HCT116 (cell line): Measurements from ENCODE around the gene SSH2. TPM values are rescaled to one million over a fixed set of nuclear protein-coding genes. Genes with fewer than 3 reads are reported as not detected.

ENCODE experiments used
- ATAC-seq: fragments of 200-7000 bp; cut with Tn5 transposase; 2 replicates; pipeline ENCODE4 v1.9.1; 2020; ENCODE audit warnings: mild to moderate bottlenecking, moderate library complexity
- BruUV-seq: library from RNA; stranded (reverse); fragments of 400-500 nt; replicated peaks from 2 replicates; lab custom pipeline; 2021; lab: Mats Ljungman, UMichigan
- CTCF ChIA-PET: fragments of 300-600 bp; sonication (Branson Sonifier 250); formaldehyde crosslinking; loops from one replicate; lab custom pipeline; 2021; ENCODE audit warnings: antibody characterized with exemption; lab: Charles Lee
- POLR2A ChIA-PET: fragments of 300-600, 350-600 bp; sonication (Branson Sonifier 250); formaldehyde crosslinking; loops from one replicate; lab custom pipeline; 2021; ENCODE audit warnings: antibody characterized with exemption; lab: Charles Lee
- RAD21 ChIA-PET, 2 experiments: fragments of 300-600 bp; sonication (Branson Sonifier 250); formaldehyde crosslinking; loops; one replicate each; lab custom pipeline; 2023; ENCODE audit warnings: low total read pairs in 2 of 2; ENCODE audit not compliant: uncharacterized antibody in 2 of 2, unreplicated experiment in 2 of 2, low non-redundant PET in 1 of 2; lab: Charles Lee
- DNase-seq: peaks from one replicate; pipeline ENCODE4 v3.0.0-alpha.2; 2010; ENCODE audit warnings: low read depth, low spot score
- H2AFZ ChIP-seq: fragments of 200-600 bp; shearing (Covaris generic), sonication (generic); 2 replicates; pipeline ENCODE4 v1.6.1; 2017; ENCODE audit warnings: low read depth, mixed run types, mixed read lengths, antibody characterized with exemption, low read length; ENCODE audit not compliant: poor library complexity, severe bottlenecking
- H3K27ac ChIP-seq: 2 replicates; pipeline ENCODE4 v1.5.1; 2012; ENCODE audit warnings: low read depth, low read length
- H3K27me3 ChIP-seq: fragments of 200-600 bp; sonication (generic); 2 replicates; pipeline ENCODE4 v1.6.1; 2016; ENCODE audit warnings: mixed run types, low read length, mixed read lengths; ENCODE audit not compliant: insufficient read depth
- H3K36me3 ChIP-seq, 2 experiments: fragments of 200-500 bp in 1 of 2; fragments of 200-600 bp in 1 of 2; sonication (Bioruptor generic) in 1 of 2; sonication (generic) in 1 of 2; 2 replicates each; pipeline versions ENCODE4 v1.5.1 to v1.6.1; 2014 to 2016; ENCODE audit warnings: low read length in 2 of 2, inconsistent platforms in 1 of 2, mixed read lengths in 1 of 2, mixed run types in 1 of 2; ENCODE audit not compliant: insufficient read depth in 2 of 2, control insufficient read depth in 1 of 2
- H3K4me1 ChIP-seq, 2 experiments: fragments of 200-600 bp in 1 of 2; sonication (generic) in 1 of 2; 2 replicates each; pipeline versions ENCODE4 v1.5.1 to v1.6.1; 2012 to 2017; ENCODE audit warnings: low read length in 2 of 2, inconsistent platforms in 1 of 2, mild to moderate bottlenecking in 1 of 2, mixed read lengths in 1 of 2, mixed run types in 1 of 2, moderate library complexity in 1 of 2; ENCODE audit not compliant: insufficient read depth in 2 of 2, control insufficient read depth in 1 of 2
- H3K4me2 ChIP-seq: fragments of 200-600 bp; sonication (generic); 2 replicates; pipeline ENCODE4 v1.6.1; 2017; ENCODE audit warnings: mixed run types, low read length, mixed read lengths
- H3K4me3 ChIP-seq, 2 experiments: fragments of 200-600 bp in 1 of 2; sonication (generic) in 1 of 2; replicated peaks in 1 of 2; 2 replicates each; pipeline ENCODE4 v1.5.1; 2011 to 2016; ENCODE audit warnings: low read length in 2 of 2, control low read depth in 1 of 2, low read depth in 1 of 2, mild to moderate bottlenecking in 1 of 2, mixed read lengths in 1 of 2, mixed run types in 1 of 2
- H3K79me2 ChIP-seq: fragments of 200-600 bp; sonication (generic); 2 replicates; pipeline ENCODE4 v1.6.1; 2017; ENCODE audit warnings: mild to moderate bottlenecking, mixed run types, low read length, moderate library complexity, mixed read lengths; ENCODE audit not compliant: insufficient read depth
- H3K9ac ChIP-seq: fragments of 200-600 bp; sonication (generic); 2 replicates; pipeline ENCODE4 v1.6.1; 2016; ENCODE audit warnings: low read length, mixed read lengths
- H3K9me2 ChIP-seq: fragments of 200-600 bp; sonication (generic), shearing (Covaris generic); 2 replicates; pipeline ENCODE4 v1.6.1; 2017; ENCODE audit warnings: mixed run types, mild to moderate bottlenecking, moderate library complexity; ENCODE audit not compliant: insufficient read depth
- H3K9me3 ChIP-seq, 2 experiments: fragments of 200-500 bp in 1 of 2; fragments of 200-600 bp in 1 of 2; sonication (Bioruptor generic) in 1 of 2; sonication (generic) in 1 of 2; 2 replicates each; pipeline ENCODE4 v1.6.1; 2014 to 2017; ENCODE audit warnings: low read length in 2 of 2, mixed read lengths in 2 of 2, inconsistent platforms in 1 of 2, low read depth in 1 of 2, mild to moderate bottlenecking in 1 of 2, mixed run types in 1 of 2, moderate library complexity in 1 of 2; ENCODE audit not compliant: control insufficient read depth in 1 of 2, insufficient read depth in 1 of 2
- H4K20me1 ChIP-seq: fragments of 200-600 bp; sonication (generic), shearing (Covaris generic); 2 replicates; pipeline ENCODE4 v1.6.1; 2017; ENCODE audit warnings: mixed run types, mild to moderate bottlenecking, moderate library complexity; ENCODE audit not compliant: insufficient read depth
- CBX3 ChIP-seq: IDR thresholded peaks from 2 replicates; pipeline ENCODE4 v1.6.1; 2012; ENCODE audit warnings: low read depth
- EGR1 ChIP-seq: IDR thresholded peaks from 2 replicates; pipeline ENCODE4 v1.6.1; 2012; ENCODE audit warnings: low read depth
- EZH2phosphoT487 ChIP-seq: fragments of 200-600 bp; IDR thresholded peaks from 2 replicates; pipeline ENCODE4 v1.6.1; 2018; ENCODE audit warnings: antibody characterized with exemption, borderline replicate concordance
- POLR2A ChIP-seq: IDR thresholded peaks from 2 replicates; pipeline ENCODE4 v1.7.0; 2011; ENCODE audit warnings: borderline replicate concordance; ENCODE audit not compliant: insufficient read depth, insufficient read length; ENCODE audit errors: extremely low read depth
- POLR2AphosphoS5 ChIP-seq: IDR thresholded peaks from 2 replicates; pipeline ENCODE4 v1.6.1; 2011; ENCODE audit warnings: mild to moderate bottlenecking, low read depth, low read length, moderate library complexity
- RAD21 ChIP-seq: IDR thresholded peaks from 2 replicates; pipeline ENCODE4 v1.6.1; 2012; ENCODE audit warnings: low read depth, mild to moderate bottlenecking
- SIN3A ChIP-seq: IDR thresholded peaks from 2 replicates; pipeline ENCODE4 v1.6.1; 2012; ENCODE audit warnings: low read depth
- SP1 ChIP-seq: IDR thresholded peaks from 2 replicates; pipeline ENCODE4 v1.6.1; 2012; ENCODE audit warnings: low read depth
- SRF ChIP-seq: IDR thresholded peaks from 2 replicates; pipeline ENCODE4 v1.6.1; 2012; ENCODE audit warnings: low read depth
- TCF7L2 ChIP-seq: IDR thresholded peaks from 2 replicates; pipeline ENCODE4 v1.7.0; 2011; ENCODE audit warnings: borderline replicate concordance, inconsistent platforms; ENCODE audit not compliant: insufficient read depth, insufficient read length; ENCODE audit errors: extremely low read depth
- YY1 ChIP-seq: IDR thresholded peaks from 2 replicates; pipeline ENCODE4 v1.6.1; 2011; ENCODE audit warnings: low read length, low read depth, moderate library complexity, mild to moderate bottlenecking; ENCODE audit not compliant: insufficient replicate concordance; ENCODE audit errors: extremely low read depth
- ZFX ChIP-seq: fragments of 450-650 bp; IDR thresholded peaks from 2 replicates; pipeline ENCODE4 v1.6.1; 2017
- intact Hi-C: fragments of 100-400 bp; cut with micrococcal nuclease; formaldehyde crosslinking; loops from 2 replicates; pipeline ENCODE4 v1.10.0; 2022
- total RNA-seq: library from RNA; stranded (reverse); gene quantifications from one replicate; pipeline ENCODE4 v1.2.1, GENCODE V29; 2021; ENCODE audit not compliant: unreplicated experiment
- TF ChIP-seq, protein P1 (sequence below): IDR thresholded peaks from 2 replicates; pipeline ENCODE4 v1.6.1; 2012
- TF ChIP-seq, protein P2 (sequence below): IDR thresholded peaks from 2 replicates; pipeline ENCODE4 v1.6.1; 2012; ENCODE audit warnings: low read depth
- TF ChIP-seq, protein P3 (sequence below): IDR thresholded peaks from 2 replicates; pipeline ENCODE4 v1.6.1; 2011; ENCODE audit warnings: mild to moderate bottlenecking, low read length, moderate library complexity; ENCODE audit not compliant: insufficient replicate concordance; ENCODE audit errors: extremely low read depth

Gene SSH2
- total RNA-seq, 1 experiment from 2014 or later: 17.0 TPM

DNA sequence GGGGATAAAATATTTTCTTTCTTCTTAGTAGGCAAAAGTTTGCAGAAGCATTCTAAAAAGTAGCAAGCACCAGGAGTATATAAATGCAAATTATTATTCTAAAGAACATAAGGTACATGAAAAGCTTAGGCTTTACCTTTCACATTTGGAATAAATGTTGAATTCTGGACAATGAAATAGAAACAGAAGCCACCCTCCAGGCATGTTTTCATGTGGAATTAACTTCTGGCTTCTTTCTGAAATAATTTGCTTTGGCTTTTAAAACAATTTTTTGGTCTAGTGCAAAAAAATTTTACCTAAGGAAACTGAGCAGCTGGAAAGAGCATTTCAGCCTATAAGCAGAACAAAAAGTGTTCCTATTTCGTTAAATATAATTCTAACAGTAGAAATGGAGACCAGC lies 197.8 kb downstream of the SSH2 start:
- no peaks in the 10 kb centered on the region for H4K20me1 ChIP-seq
- 0 out of 4 replicates have a peak, but pooled peaks cover 0 to 5% of the 10 kb centered on the region in 2 experiments for H3K36me3 ChIP-seq
- peaks cover 0 to 8% of the 10 kb centered on the region in 2 experiments; a peak in 1 of 4 replicates for H3K9me3 ChIP-seq
- peak overlapping the region in 1 of 2 experiments; percentile 19; a peak in 2 of 4 replicates for H3K4me3 ChIP-seq
- H2AFZ ChIP-seq: no peak overlapping the region
- CTCF ChIA-PET: no interaction called here
- no peaks in the 10 kb centered on the region for H3K79me2 ChIP-seq
- no peak for DNase-seq
- peak overlapping the region; percentile 49 for H3K4me2 ChIP-seq
- no peaks in the 10 kb centered on the region for H3K9me2 ChIP-seq
- ATAC-seq: no peak
- H3K27me3 ChIP-seq: no peaks in the 10 kb centered on the region
- peak overlapping the region; percentile 39 for H3K9ac ChIP-seq
- RAD21 ChIA-PET: no interaction called here
- H3K27ac ChIP-seq: peak overlapping the region; percentile 15; the same call in 1 of the 2 replicates
- TF ChIP-seq POLR2A (no peak), YY1 (no peak), CBX3 (no peak), ZFX (no peak), SIN3A (no peak), EZH2phosphoT487 (no peak), TCF7L2 (no peak), RAD21 (no peak), SRF (no peak), SP1 (no peak), EGR1 (no peak), POLR2AphosphoS5 (no peak)
- TF ChIP-seq, protein P1, sequence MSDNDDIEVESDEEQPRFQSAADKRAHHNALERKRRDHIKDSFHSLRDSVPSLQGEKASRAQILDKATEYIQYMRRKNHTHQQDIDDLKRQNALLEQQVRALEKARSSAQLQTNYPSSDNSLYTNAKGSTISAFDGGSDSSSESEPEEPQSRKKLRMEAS: no peak
- TF ChIP-seq, protein P2, sequence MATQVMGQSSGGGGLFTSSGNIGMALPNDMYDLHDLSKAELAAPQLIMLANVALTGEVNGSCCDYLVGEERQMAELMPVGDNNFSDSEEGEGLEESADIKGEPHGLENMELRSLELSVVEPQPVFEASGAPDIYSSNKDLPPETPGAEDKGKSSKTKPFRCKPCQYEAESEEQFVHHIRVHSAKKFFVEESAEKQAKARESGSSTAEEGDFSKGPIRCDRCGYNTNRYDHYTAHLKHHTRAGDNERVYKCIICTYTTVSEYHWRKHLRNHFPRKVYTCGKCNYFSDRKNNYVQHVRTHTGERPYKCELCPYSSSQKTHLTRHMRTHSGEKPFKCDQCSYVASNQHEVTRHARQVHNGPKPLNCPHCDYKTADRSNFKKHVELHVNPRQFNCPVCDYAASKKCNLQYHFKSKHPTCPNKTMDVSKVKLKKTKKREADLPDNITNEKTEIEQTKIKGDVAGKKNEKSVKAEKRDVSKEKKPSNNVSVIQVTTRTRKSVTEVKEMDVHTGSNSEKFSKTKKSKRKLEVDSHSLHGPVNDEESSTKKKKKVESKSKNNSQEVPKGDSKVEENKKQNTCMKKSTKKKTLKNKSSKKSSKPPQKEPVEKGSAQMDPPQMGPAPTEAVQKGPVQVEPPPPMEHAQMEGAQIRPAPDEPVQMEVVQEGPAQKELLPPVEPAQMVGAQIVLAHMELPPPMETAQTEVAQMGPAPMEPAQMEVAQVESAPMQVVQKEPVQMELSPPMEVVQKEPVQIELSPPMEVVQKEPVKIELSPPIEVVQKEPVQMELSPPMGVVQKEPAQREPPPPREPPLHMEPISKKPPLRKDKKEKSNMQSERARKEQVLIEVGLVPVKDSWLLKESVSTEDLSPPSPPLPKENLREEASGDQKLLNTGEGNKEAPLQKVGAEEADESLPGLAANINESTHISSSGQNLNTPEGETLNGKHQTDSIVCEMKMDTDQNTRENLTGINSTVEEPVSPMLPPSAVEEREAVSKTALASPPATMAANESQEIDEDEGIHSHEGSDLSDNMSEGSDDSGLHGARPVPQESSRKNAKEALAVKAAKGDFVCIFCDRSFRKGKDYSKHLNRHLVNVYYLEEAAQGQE: no peak
- TF ChIP-seq, protein P3, sequence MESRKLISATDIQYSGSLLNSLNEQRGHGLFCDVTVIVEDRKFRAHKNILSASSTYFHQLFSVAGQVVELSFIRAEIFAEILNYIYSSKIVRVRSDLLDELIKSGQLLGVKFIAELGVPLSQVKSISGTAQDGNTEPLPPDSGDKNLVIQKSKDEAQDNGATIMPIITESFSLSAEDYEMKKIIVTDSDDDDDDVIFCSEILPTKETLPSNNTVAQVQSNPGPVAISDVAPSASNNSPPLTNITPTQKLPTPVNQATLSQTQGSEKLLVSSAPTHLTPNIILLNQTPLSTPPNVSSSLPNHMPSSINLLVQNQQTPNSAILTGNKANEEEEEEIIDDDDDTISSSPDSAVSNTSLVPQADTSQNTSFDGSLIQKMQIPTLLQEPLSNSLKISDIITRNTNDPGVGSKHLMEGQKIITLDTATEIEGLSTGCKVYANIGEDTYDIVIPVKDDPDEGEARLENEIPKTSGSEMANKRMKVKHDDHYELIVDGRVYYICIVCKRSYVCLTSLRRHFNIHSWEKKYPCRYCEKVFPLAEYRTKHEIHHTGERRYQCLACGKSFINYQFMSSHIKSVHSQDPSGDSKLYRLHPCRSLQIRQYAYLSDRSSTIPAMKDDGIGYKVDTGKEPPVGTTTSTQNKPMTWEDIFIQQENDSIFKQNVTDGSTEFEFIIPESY: no peak
- TF ChIP-seq, all 23 proteins: peak for 0
- peaks cover 0 to 33% of the 10 kb centered on the region in 2 experiments for H3K4me1 ChIP-seq
- intact Hi-C loops: no loop called here
- BruUV-seq: no TSS peak
- POLR2A ChIA-PET: no interaction called here
